GM19238 (cell line): Measurements from ENCODE around the gene RPS6KL1.
"Not testable (repeated sequence)": the region's sequence is repeated elsewhere in the genome, so short reads cannot be mapped to it uniquely, and the experiment has no call there.

Experiments
- DNase-seq: peaks from one replicate; pipeline ENCODE4 v3.0.0; 2011; ENCODE audit warnings: low spot score; ENCODE audit not compliant: insufficient read length

RPS6KL1 gene

GRCh38 chr14:74937171-74937570, 14.1 kb upstream of the RPS6KL1 start:
- DNase-seq: no peak

- DNase-seq: no peak
Measured at GRCh38 chr14:74936731-74937130, 13.7 kb upstream of the RPS6KL1 start.

GRCh38 chr14:74936151-74936550, 13.1 kb upstream of the RPS6KL1 start:
- no peak for DNase-seq

GRCh38 chr14:74935360-74935680, 12.3 kb upstream of the RPS6KL1 start:
- no peak for DNase-seq

- no peak for DNase-seq
Measured at GRCh38 chr14:74934476-74935359, 11.7 kb upstream of the RPS6KL1 start.

- no peak for DNase-seq
Measured at GRCh38 chr14:74934041-74934440, 11.0 kb upstream of the RPS6KL1 start.

- not testable (repeated sequence) for DNase-seq
Measured at GRCh38 chr14:74932936-74933335, 9.9 kb upstream of the RPS6KL1 start.

- no peak for DNase-seq
Measured at GRCh38 chr14:74932401-74932901, 9.4 kb upstream of the RPS6KL1 start.

- not testable (repeated sequence) for DNase-seq
Measured at GRCh38 chr14:74931744-74932143, 8.7 kb upstream of the RPS6KL1 start.

GRCh38 chr14:74929242-74929641, 6.2 kb upstream of the RPS6KL1 start:
- no peak for DNase-seq

GRCh38 chr14:74927225-74927624, 4.2 kb upstream of the RPS6KL1 start:
- no peak for DNase-seq

- no peak for DNase-seq
Measured at GRCh38 chr14:74924061-74924460, 1.0 kb upstream of the RPS6KL1 start.

GRCh38 chr14:74921987-74922751, 891 bp downstream of the RPS6KL1 start:
- DNase-seq: no peak

GRCh38 chr14:74921053-74921620, 1.9 kb downstream of the RPS6KL1 start:
- DNase-seq: no peak

GRCh38 chr14:74920281-74920680, 2.8 kb downstream of the RPS6KL1 start:
- no peak for DNase-seq

- no peak for DNase-seq
Measured at GRCh38 chr14:74919421-74920165, 3.5 kb downstream of the RPS6KL1 start.

GRCh38 chr14:74918380-74918779, 4.7 kb downstream of the RPS6KL1 start:
- no peak for DNase-seq

- DNase-seq: no peak
Measured at GRCh38 chr14:74917646-74918081, 5.4 kb downstream of the RPS6KL1 start.

- DNase-seq: no peak
Measured at GRCh38 chr14:74917178-74917543, 5.9 kb downstream of the RPS6KL1 start.

- DNase-seq: no peak
Measured at GRCh38 chr14:74915826-74916225, 7.2 kb downstream of the RPS6KL1 start.

GRCh38 chr14:74915426-74915825, 7.6 kb downstream of the RPS6KL1 start:
- no peak for DNase-seq
